Sigmoid colon (tissue), 7 donors: Measurements from ENCODE around the gene HTATSF1. TPM values are rescaled to one million over a fixed set of nuclear protein-coding genes. Genes with fewer than 3 reads are reported as not detected.

Experiments used
- DNase-seq: peaks from one replicate; pipeline ENCODE4 v3.0.0-alpha.2; 2019
- H3K27ac ChIP-seq, 4 donors: fragments of 200-600 bp; sonication (generic); one replicate each; pipeline ENCODE4 v1.5.1; 2016 to 2019; ENCODE audit warnings: mild to moderate bottlenecking in 1 of 4
- H3K27me3 ChIP-seq, 3 donors: fragments of 200-600 bp; sonication (generic); one replicate each; pipeline ENCODE4 v1.5.1; 2019; ENCODE audit warnings: mild to moderate bottlenecking in 1 of 3
- H3K36me3 ChIP-seq, 4 donors: fragments of 200-600 bp; sonication (generic); one replicate each; pipeline ENCODE4 v1.5.1; 2016 to 2019
- H3K4me1 ChIP-seq, 4 donors: fragments of 200-600 bp; sonication (generic); one replicate each; pipeline ENCODE4 v1.5.1; 2017 to 2019
- H3K4me3 ChIP-seq, 4 donors: fragments of 200-600 bp; sonication (generic); one replicate each; pipeline ENCODE4 v1.5.1; 2017 to 2019; ENCODE audit warnings: mild to moderate bottlenecking in 2 of 4, moderate library complexity in 1 of 4
- H3K9me3 ChIP-seq, 4 donors: fragments of 200-600 bp in 3 of 4; sonication (generic) in 3 of 4; one replicate each; pipeline versions ENCODE4 v1.5.1 to v1.6.1; 2013 to 2019
- CTCF ChIP-seq, 4 experiments: fragments of 450-650 bp in 3 of 4; fragments of 200-600 bp in 1 of 4; IDR thresholded peaks; one replicate each; pipeline ENCODE4 v1.5.1; 2016 to 2019; ENCODE audit warnings: antibody characterized with exemption in 4 of 4, mild to moderate bottlenecking in 3 of 4, moderate library complexity in 2 of 4
- EP300 ChIP-seq, 4 donors: sonication (generic); formaldehyde crosslinking; IDR thresholded peaks; one replicate each; pipeline ENCODE4 v1.6.1; 2017; ENCODE audit warnings: antibody characterized with exemption in 4 of 4
- POLR2A ChIP-seq, 2 donors: fragments of 450-650 bp; IDR thresholded peaks; one replicate each; pipeline ENCODE4 v1.6.1; 2016; ENCODE audit warnings: antibody characterized with exemption in 2 of 2, mild to moderate bottlenecking in 2 of 2, moderate library complexity in 2 of 2
- POLR2AphosphoS5 ChIP-seq, 4 donors: sonication (generic); formaldehyde crosslinking; IDR thresholded peaks; one replicate each; pipeline ENCODE4 v1.6.1; 2017; ENCODE audit warnings: antibody characterized with exemption in 4 of 4
- WGBS, 2 donors: extraction: QIAGEN DNeasy Blood & Tissue Kit; methylation state at CpG; one replicate each; pipeline ENCODE4 v1.1.7; 2013; 5-methylcytosine and 5-hydroxymethylcytosine counted together
- intact Hi-C: fragments of 100-400 bp; cut with DNase I; formaldehyde crosslinking; loops from one replicate; pipeline ENCODE4 v1.15.1; 2023
- polyA plus RNA-seq, 3 donors: library from polyadenylated mRNA; stranded (reverse); fragments of 200-250 nt; gene quantifications; one replicate each; pipeline ENCODE4 v1.2.3, GENCODE V29; 2013
- total RNA-seq, 4 donors: library from RNA; depleted of rRNA; stranded (reverse); fragments of >200 nt; gene quantifications; one replicate each; pipeline ENCODE4 v1.1.0, GENCODE V29; 2016
- donor health status: healthy with polysubstance abuse.
- donor health status: Bipolar disorder and iron deficiency.
- donor health status: healthy.

Gene HTATSF1
- total and polyA plus RNA-seq, 7 donors, result 35.7 to 62.4 (median 47.1) TPM

GRCh38 chrX:136523770-136524169 is 26.4 kb downstream of the HTATSF1 start:
- intact Hi-C loops, result loop anchor here (10.0 kb wide), 1 partner anchor 51 kb away; no protein-coding TSS in a partner anchor
- H3K27ac ChIP-seq, result no peak overlapping the region
- no peaks in the 10 kb centered on the region for H3K9me3 ChIP-seq
- H3K36me3 ChIP-seq, result no peaks in the 10 kb centered on the region
- no peaks in the 10 kb centered on the region for H3K27me3 ChIP-seq
- H3K4me3 ChIP-seq, result no peak overlapping the region
- no peak for DNase-seq
- TF ChIP-seq CTCF (IDR thresholded peaks at IDR 0.05), result no peak
- no peak for TF ChIP-seq EP300 (IDR thresholded peaks at IDR 0.05)
- TF ChIP-seq POLR2AphosphoS5 (IDR thresholded peaks at IDR 0.05), result no peak
- no peak for TF ChIP-seq POLR2A (IDR thresholded peaks at IDR 0.05)
- H3K4me1 ChIP-seq, result peaks cover 0 to 19% (median 11%) of the 10 kb centered on the region in 4 donors

GRCh38 chrX:136525738-136526606 is 28.6 kb downstream of the HTATSF1 start:
- TF ChIP-seq POLR2A (IDR thresholded peaks at IDR 0.05) (no peak), CTCF (IDR thresholded peaks at IDR 0.05) (no peak), POLR2AphosphoS5 (IDR thresholded peaks at IDR 0.05) (peak in 1 of 4 donors; percentile 11), EP300 (IDR thresholded peaks at IDR 0.05) (no peak)
- no peak overlapping the region for H3K4me3 ChIP-seq
- no peaks in the 10 kb centered on the region for H3K27me3 ChIP-seq
- H3K4me1 ChIP-seq, result peaks cover 0 to 19% (median 11%) of the 10 kb centered on the region in 4 donors
- no peaks in the 10 kb centered on the region for H3K9me3 ChIP-seq
- intact Hi-C loops, result loop anchor here (2.0 to 10.0 kb wide), 2 partner anchors 29 to 49 kb away; partner anchors contain the start of gene HTATSF1
- no peaks in the 10 kb centered on the region for H3K36me3 ChIP-seq
- peak overlapping the region; percentile 55 to 70 (median 67) for H3K27ac ChIP-seq
- 12 to 53% methylated on average over 2 of the region's 2 CpGs for WGBS, 2 donors
- DNase-seq, result peak; percentile 95

GRCh38 chrX:136528645-136529315 is 31.4 kb downstream of the HTATSF1 start:
- WGBS, 2 donors, result 74 to 81% methylated on average over 8 of the region's 8 CpGs

GRCh38 chrX:136529795-136530194 is 32.4 kb downstream of the HTATSF1 start:
- Histone ChIP-seq H3K9me3 (no peaks in the 10 kb centered on the region), H3K27me3 (no peaks in the 10 kb centered on the region), H3K4me1 (peaks cover 0 to 19% (median 11%) of the 10 kb centered on the region in 4 donors), H3K27ac (no peak overlapping the region), H3K36me3 (no peaks in the 10 kb centered on the region), H3K4me3 (no peak overlapping the region)
- no peak for DNase-seq
- TF ChIP-seq POLR2AphosphoS5 (IDR thresholded peaks at IDR 0.05) (no peak), EP300 (IDR thresholded peaks at IDR 0.05) (no peak), POLR2A (IDR thresholded peaks at IDR 0.05) (no peak), CTCF (IDR thresholded peaks at IDR 0.05) (no peak)
- intact Hi-C loops, result loop anchor here (10.0 kb wide), 1 partner anchor 45 kb away; no protein-coding TSS in a partner anchor
- 57 to 61% methylated on average over 2 of the region's 2 CpGs for WGBS, 2 donors

More at GRCh38 chrX:136528645-136529315, 31.4 kb downstream of the HTATSF1 start:
- TF ChIP-seq CTCF (IDR thresholded peaks at IDR 0.05) (no peak), EP300 (IDR thresholded peaks at IDR 0.05) (no peak), POLR2AphosphoS5 (IDR thresholded peaks at IDR 0.05) (no peak), POLR2A (IDR thresholded peaks at IDR 0.05) (no peak)
- Histone ChIP-seq H3K9me3 (no peaks in the 10 kb centered on the region), H3K36me3 (no peaks in the 10 kb centered on the region), H3K4me3 (no peak overlapping the region), H3K27me3 (no peaks in the 10 kb centered on the region), H3K4me1 (peaks cover 0 to 19% (median 11%) of the 10 kb centered on the region in 4 donors), H3K27ac (no peak overlapping the region)
- intact Hi-C loops, result loop anchor here (10.0 kb wide), 1 partner anchor 46 kb away; no protein-coding TSS in a partner anchor
- DNase-seq, result no peak
